ENCODE measurements around the gene CIT.

Gene CIT

DNA sequence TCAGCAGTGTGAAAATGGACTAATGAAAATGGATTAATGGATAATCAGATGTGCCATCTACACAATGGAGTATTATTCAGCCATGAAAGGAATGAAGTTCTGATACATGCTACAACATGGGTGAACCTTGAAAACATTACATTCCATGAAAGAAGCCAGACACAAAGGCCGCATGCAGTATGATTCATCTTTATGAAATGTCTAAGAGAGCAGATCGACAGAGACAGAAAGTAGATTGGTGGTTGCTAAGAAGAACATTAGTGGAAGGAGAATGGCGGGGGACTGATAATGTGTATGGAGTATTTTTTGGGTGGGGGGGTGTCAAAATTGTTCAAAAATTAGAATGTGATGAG, 161.9 kb downstream of the CIT start:
- no peak overlapping the region for H3K27ac ChIP-seq
- H3K36me3 ChIP-seq, result no peaks in the 10 kb centered on the region
- H3K4me3 ChIP-seq, result no peak overlapping the region
- no peaks in the 10 kb centered on the region for H3K9me3 ChIP-seq
- H3K4me1 ChIP-seq, result peaks cover 0 to 11% (median 2%) of the 10 kb centered on the region in 4 donors
- DNase-seq, result no peak
- no peaks in the 10 kb centered on the region for H3K27me3 ChIP-seq
- intact Hi-C loops (cut with DNase I; ENCODE audit: low total_unique reads), result loop anchor here (10.0 kb wide), 1 partner anchor 190 kb away; no protein-coding TSS in a partner anchor
- TF ChIP-seq, protein P1, sequence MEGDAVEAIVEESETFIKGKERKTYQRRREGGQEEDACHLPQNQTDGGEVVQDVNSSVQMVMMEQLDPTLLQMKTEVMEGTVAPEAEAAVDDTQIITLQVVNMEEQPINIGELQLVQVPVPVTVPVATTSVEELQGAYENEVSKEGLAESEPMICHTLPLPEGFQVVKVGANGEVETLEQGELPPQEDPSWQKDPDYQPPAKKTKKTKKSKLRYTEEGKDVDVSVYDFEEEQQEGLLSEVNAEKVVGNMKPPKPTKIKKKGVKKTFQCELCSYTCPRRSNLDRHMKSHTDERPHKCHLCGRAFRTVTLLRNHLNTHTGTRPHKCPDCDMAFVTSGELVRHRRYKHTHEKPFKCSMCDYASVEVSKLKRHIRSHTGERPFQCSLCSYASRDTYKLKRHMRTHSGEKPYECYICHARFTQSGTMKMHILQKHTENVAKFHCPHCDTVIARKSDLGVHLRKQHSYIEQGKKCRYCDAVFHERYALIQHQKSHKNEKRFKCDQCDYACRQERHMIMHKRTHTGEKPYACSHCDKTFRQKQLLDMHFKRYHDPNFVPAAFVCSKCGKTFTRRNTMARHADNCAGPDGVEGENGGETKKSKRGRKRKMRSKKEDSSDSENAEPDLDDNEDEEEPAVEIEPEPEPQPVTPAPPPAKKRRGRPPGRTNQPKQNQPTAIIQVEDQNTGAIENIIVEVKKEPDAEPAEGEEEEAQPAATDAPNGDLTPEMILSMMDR (IDR thresholded peaks at IDR 0.05), result no peak

DNA sequence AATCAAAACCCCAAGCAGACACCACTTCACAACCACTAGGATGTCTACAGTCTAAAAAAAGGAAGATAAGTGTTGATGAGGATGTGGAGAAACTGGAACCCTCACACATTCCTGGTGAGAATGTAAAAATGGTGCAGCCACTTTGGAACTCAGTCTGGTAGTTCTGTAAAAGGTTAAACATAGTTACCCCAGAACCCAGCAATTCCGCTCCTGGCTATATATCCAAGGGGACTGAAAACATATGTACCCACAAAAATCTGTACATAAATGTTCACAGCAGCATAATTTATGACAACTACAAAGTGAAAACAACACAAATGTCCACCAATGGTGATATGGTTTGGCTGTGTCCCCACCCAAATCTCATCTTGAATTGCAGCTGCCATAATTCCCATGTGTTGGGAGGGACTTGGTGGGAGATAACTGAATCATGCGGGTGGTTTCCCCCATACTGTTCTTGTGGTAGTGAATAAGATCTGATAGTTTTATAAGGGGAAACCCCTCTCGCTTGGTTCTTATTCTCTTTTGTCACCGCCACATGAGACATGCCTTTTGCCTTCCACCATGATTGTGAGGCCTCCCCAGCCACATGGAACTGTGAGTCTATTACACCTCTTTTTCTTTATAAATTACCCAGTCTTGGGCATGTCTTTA, 162.4 kb downstream of the CIT start:
- Histone ChIP-seq H3K4me3 (no peak overlapping the region), H3K4me1 (peaks cover 0 to 11% (median 2%) of the 10 kb centered on the region in 4 donors), H3K9me3 (no peaks in the 10 kb centered on the region), H3K27ac (no peak overlapping the region), H3K36me3 (no peaks in the 10 kb centered on the region), H3K27me3 (no peaks in the 10 kb centered on the region)
- TF ChIP-seq, protein P1 (IDR thresholded peaks at IDR 0.05), result no peak
- intact Hi-C loops (cut with DNase I; ENCODE audit: low total_unique reads), result loop anchor here (10.0 kb wide), 1 partner anchor 190 kb away; no protein-coding TSS in a partner anchor
- no peak for DNase-seq

DNA sequence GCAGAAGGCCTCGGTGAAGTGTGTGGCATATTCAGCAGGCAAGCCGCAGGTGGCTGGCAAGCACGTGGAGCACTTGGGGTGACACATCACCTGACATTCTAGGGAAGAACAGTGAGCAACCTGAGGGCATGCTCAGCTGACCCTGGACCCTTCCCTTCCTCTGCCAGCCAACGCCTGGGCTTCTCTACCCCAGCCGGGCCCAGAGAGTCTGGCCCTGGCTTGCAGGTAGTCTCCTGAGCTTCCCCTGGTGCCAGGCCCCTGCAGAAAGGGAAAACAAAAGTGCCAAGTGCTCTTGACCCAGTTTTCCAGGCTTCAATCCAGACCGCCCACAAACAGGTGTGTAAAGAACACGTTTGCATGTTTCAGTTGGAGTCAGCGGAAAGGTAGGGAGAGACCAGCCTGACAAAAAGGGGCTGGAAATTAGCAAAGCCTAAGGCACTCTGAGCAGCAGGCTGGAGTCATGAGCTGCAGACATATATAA, 163.5 kb downstream of the CIT start:
- Histone ChIP-seq H3K36me3 (no peaks in the 10 kb centered on the region), H3K27ac (no peak overlapping the region)
- no peak for DNase-seq

DNA sequence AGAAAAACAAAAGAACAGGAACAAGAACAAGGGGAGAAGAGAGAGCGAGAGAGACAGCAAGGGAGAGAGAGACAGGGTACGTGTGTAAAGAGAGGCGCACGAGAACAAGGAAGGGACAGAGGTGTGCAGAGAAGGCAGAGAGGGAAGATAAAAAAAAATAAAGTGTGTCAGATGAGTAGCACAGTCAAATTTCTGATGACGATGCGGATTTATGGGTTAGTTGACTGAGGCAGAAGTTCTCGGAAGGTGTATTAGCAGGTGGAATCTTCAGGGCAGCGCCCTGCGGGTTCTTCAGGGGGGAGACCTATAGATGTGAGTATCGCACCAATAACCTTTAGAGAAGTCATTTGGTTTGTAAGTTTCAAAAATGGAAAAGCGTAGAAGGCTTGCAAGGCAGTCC, 164.4 kb downstream of the CIT start:
- H3K27me3 ChIP-seq, result no peaks in the 10 kb centered on the region
- H3K4me3 ChIP-seq, result no peak overlapping the region
- no peak for DNase-seq
- intact Hi-C loops (cut with DNase I; ENCODE audit: low total_unique reads), result loop anchor here (10.0 kb wide), 1 partner anchor 192 kb away; no protein-coding TSS in a partner anchor
- TF ChIP-seq, protein P1 (IDR thresholded peaks at IDR 0.05), result no peak
- H3K36me3 ChIP-seq, result no peaks in the 10 kb centered on the region
- no peaks in the 10 kb centered on the region for H3K9me3 ChIP-seq
- H3K4me1 ChIP-seq, result peaks cover 0 to 11% (median 2%) of the 10 kb centered on the region in 4 donors
- no peak overlapping the region for H3K27ac ChIP-seq

More for the DNA sequence above, 163.5 kb downstream of the CIT start:
- intact Hi-C loops (cut with DNase I; ENCODE audit: low total_unique reads), result loop anchor here (10.0 kb wide), 1 partner anchor 191 kb away; no protein-coding TSS in a partner anchor
- TF ChIP-seq, protein P1 (IDR thresholded peaks at IDR 0.05), result no peak
- Histone ChIP-seq H3K27me3 (no peaks in the 10 kb centered on the region), H3K4me3 (no peak overlapping the region), H3K9me3 (no peaks in the 10 kb centered on the region), H3K4me1 (peaks cover 0 to 11% (median 2%) of the 10 kb centered on the region in 4 donors)

DNA sequence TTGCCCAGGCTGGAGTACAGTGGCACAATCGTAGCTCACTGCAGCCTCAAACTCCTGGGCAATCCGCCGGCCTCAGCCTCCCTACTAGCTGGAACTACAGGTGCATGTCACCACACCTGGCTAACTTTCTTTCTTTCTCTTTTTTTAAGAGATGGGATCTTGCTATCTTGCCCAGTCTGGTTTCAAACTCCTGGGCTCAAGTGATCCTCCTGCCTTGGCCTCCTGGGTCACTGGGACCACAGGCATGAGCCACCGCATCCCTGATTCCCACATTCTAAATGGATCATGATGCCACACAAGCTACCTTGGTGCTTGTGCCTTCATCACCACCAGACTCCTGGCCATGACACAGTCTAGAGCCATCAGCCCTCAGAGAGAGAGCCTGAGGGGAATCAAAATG, 165.4 kb downstream of the CIT start:
- Histone ChIP-seq H3K4me1 (peaks cover 0 to 11% (median 2%) of the 10 kb centered on the region in 4 donors), H3K27me3 (no peaks in the 10 kb centered on the region), H3K4me3 (no peak overlapping the region), H3K36me3 (no peaks in the 10 kb centered on the region), H3K9me3 (no peaks in the 10 kb centered on the region), H3K27ac (no peak overlapping the region)
- intact Hi-C loops (cut with DNase I; ENCODE audit: low total_unique reads), result loop anchor here (10.0 kb wide), 1 partner anchor 193 kb away; no protein-coding TSS in a partner anchor
- TF ChIP-seq, protein P1 (IDR thresholded peaks at IDR 0.05), result no peak
- no peak for DNase-seq
